K562 (cell line): Measurements from ENCODE around the gene CLIP2. TPM values are rescaled to one million over a fixed set of nuclear protein-coding genes. Genes with fewer than 3 reads are reported as not detected.

Source experiments
- ATAC-seq: fragments of 200-7000 bp; cut with Tn5 transposase; 3 replicates; pipeline ENCODE4 v1.9.1; 2020; ENCODE audit warnings: moderate library complexity
- BruUV-seq: library from RNA; stranded (reverse); fragments of 400-500 nt; replicated peaks from 2 replicates; lab custom pipeline; 2021; lab: Mats Ljungman, UMichigan
- CTCF ChIA-PET: fragments of 300-600 bp; formaldehyde crosslinking; extraction: SDS; loops from one replicate; lab custom pipeline; 2021; ENCODE audit warnings: low intra/inter-chr PET ratio; lab: Yijun Ruan, JAX
- POLR2A ChIA-PET: fragments of 300-600, 350-650 bp; sonication (Branson Sonifier 250); formaldehyde crosslinking; extraction: SDS; loops from one replicate; lab custom pipeline; 2021; ENCODE audit warnings: antibody characterized with exemption, inconsistent platforms; lab: Yijun Ruan, JAX
- DNase-seq, 4 experiments: peaks; one replicate each; pipeline versions ENCODE4 v3.0.0 to v3.0.0-alpha.2; 2011 to 2018; ENCODE audit warnings: low spot score in 3 of 4, mixed read lengths in 3 of 4; ENCODE audit errors: extremely low read depth in 1 of 4
- FAIRE-seq: peaks from 2 replicates; lab custom pipeline; 2011; peaks lifted over from hg19 to GRCh38; lab: Jason Lieb, UNC
- H2AFZ ChIP-seq: 2 replicates; pipeline ENCODE4 v1.6.0; 2011; ENCODE audit warnings: low read depth, low read length, control low read depth, inconsistent platforms
- H3K27ac ChIP-seq: fragments of 200-600 bp; 3 replicates; pipeline ENCODE4 v1.8.0; 2011; ENCODE audit warnings: low read depth, mild to moderate bottlenecking, control low read depth, inconsistent platforms, low read length, moderate library complexity, mixed read lengths; ENCODE audit errors: extremely low read depth
- H3K27me3 ChIP-seq, 2 experiments: fragments of 300-600 bp in 1 of 2; 2 replicates in 1 of 2; 3 replicates in 1 of 2; pipeline versions ENCODE4 v1.6.0 to v1.8.0; 2011; ENCODE audit warnings: inconsistent platforms in 2 of 2, low read length in 2 of 2, mild to moderate bottlenecking in 1 of 2, mixed read lengths in 1 of 2, moderate library complexity in 1 of 2; ENCODE audit not compliant: control insufficient read depth in 2 of 2, insufficient read depth in 2 of 2
- H3K36me3 ChIP-seq: fragments of 300-600 bp; 3 replicates; pipeline ENCODE4 v1.8.0; 2011; ENCODE audit warnings: mild to moderate bottlenecking, low read length, inconsistent platforms; ENCODE audit not compliant: control insufficient read depth, insufficient read depth
- H3K4me1 ChIP-seq, 2 experiments: fragments of 200-600 bp in 1 of 2; replicated peaks in 1 of 2; 2 replicates in 1 of 2; 3 replicates in 1 of 2; pipeline versions ENCODE4 v1.5.1 to v1.8.0; 2011; ENCODE audit warnings: inconsistent platforms in 2 of 2, low read length in 2 of 2, mild to moderate bottlenecking in 1 of 2, mixed read lengths in 1 of 2, moderate library complexity in 1 of 2; ENCODE audit not compliant: control insufficient read depth in 2 of 2, insufficient read depth in 2 of 2
- H3K4me2 ChIP-seq: 2 replicates; pipeline ENCODE4 v1.6.1; 2011; ENCODE audit warnings: low read length, control low read depth, inconsistent platforms, mixed read lengths; ENCODE audit not compliant: insufficient read depth
- H3K4me3 ChIP-seq: fragments of 200-600 bp; sonication (generic), shearing (Covaris generic); 2 replicates; pipeline ENCODE4 v1.5.1; 2016; ENCODE audit warnings: control low read depth, inconsistent platforms
- H3K79me2 ChIP-seq: fragments of 200-600 bp; 3 replicates; pipeline ENCODE4 v1.8.0; 2011; ENCODE audit warnings: low read length, inconsistent platforms; ENCODE audit not compliant: control insufficient read depth, insufficient read depth
- H3K9ac ChIP-seq, 2 experiments: 2 replicates each; pipeline versions ENCODE4 v1.6.0 to v1.6.1; 2011; ENCODE audit warnings: low read depth in 2 of 2, low read length in 2 of 2, control low read depth in 1 of 2, inconsistent platforms in 1 of 2, mild to moderate bottlenecking in 1 of 2, mixed read lengths in 1 of 2; ENCODE audit not compliant: insufficient read depth in 1 of 2
- H3K9me1 ChIP-seq: one replicate; pipeline ENCODE4 v1.6.0; 2011; ENCODE audit warnings: inconsistent platforms, mild to moderate bottlenecking, low read length, moderate library complexity; ENCODE audit not compliant: control insufficient read depth, insufficient read depth
- H3K9me3 ChIP-seq: replicated peaks from 2 replicates; pipeline ENCODE4 v1.5.1; 2011; ENCODE audit warnings: low read depth, low read length, inconsistent platforms; ENCODE audit not compliant: control insufficient read depth, insufficient read depth
- H4K20me1 ChIP-seq: replicated peaks from 2 replicates; pipeline ENCODE4 v1.6.1; 2011; ENCODE audit warnings: low read length, inconsistent platforms, mixed read lengths; ENCODE audit not compliant: control insufficient read depth, insufficient read depth
- HSF4 ChIP-seq: fragments of 250-450 bp; sonication (Bioruptor Pico); IDR thresholded peaks from 2 replicates; pipeline ENCODE4 v2.1.2; 2022; ENCODE audit warnings: mild to moderate bottlenecking, moderate library complexity, borderline replicate concordance
- KAT7 ChIP-seq: sonication (generic); formaldehyde crosslinking; IDR thresholded peaks from 2 replicates; pipeline ENCODE4 v1.8.0; 2022; ENCODE audit warnings: missing genetic modification reagents, mild to moderate bottlenecking, borderline replicate concordance
- MAFK ChIP-seq: IDR thresholded peaks from 2 replicates; pipeline ENCODE4 v1.6.1; 2011; ENCODE audit warnings: low read length, improper control_type of control experiment
- MLLT1 ChIP-seq, 2 experiments: fragments of 450-650 bp; IDR thresholded peaks; 2 replicates each; pipeline ENCODE4 v1.6.1; 2016
- POLR3A ChIP-seq: IDR thresholded peaks from 2 replicates; pipeline ENCODE4 v1.6.1; 2011; ENCODE audit warnings: borderline replicate concordance, mild to moderate bottlenecking, moderate library complexity; ENCODE audit not compliant: insufficient read length, insufficient read depth; ENCODE audit errors: extremely low read depth
- PREB ChIP-seq: sonication (generic); formaldehyde crosslinking; IDR thresholded peaks from 2 replicates; pipeline ENCODE4 v1.8.1; 2023; ENCODE audit warnings: mild to moderate bottlenecking, missing genetic modification reagents
- RNF2 ChIP-seq: sonication (generic); IDR thresholded peaks from 2 replicates; pipeline ENCODE4 v1.6.1; 2016
- RREB1 ChIP-seq: fragments of 250-450 bp; sonication (Bioruptor Pico); IDR thresholded peaks from 2 replicates; pipeline ENCODE4 v1.4.0; 2020
- SRSF3 ChIP-seq: fragments of 200-400 bp; formaldehyde crosslinking; IDR thresholded peaks from 2 replicates; pipeline ENCODE4 v1.6.1; 2016; ENCODE audit warnings: mild to moderate bottlenecking, low read length, moderate library complexity; ENCODE audit not compliant: insufficient read depth
- THRAP3 ChIP-seq: fragments of 450-650 bp; IDR thresholded peaks from 2 replicates; pipeline ENCODE4 v1.6.1; 2016; ENCODE audit warnings: mild to moderate bottlenecking, inconsistent platforms, borderline replicate concordance
- ZNF134 ChIP-seq: fragments of 250-450 bp; sonication (Bioruptor Pico); conservative IDR thresholded peaks from 2 replicates; pipeline ENCODE4 v1.4.0; 2020
- ZNF184 ChIP-seq: sonication (generic); formaldehyde crosslinking; IDR thresholded peaks from 2 replicates; pipeline ENCODE4 v1.5.0; 2020; ENCODE audit warnings: missing genetic modification reagents
- ZNF512 ChIP-seq: IDR thresholded peaks from 2 replicates; pipeline ENCODE4 v1.6.1; 2016; ENCODE audit warnings: missing genetic modification characterization, missing compliant biosample characterization
- WGBS: fragments of 100-300 bp; shearing (Covaris generic); methylation state at CpG from one replicate; pipeline ENCODE4 v1.1.6; 2016; ENCODE audit warnings: low coverage, mixed read lengths; ENCODE audit not compliant: insufficient coverage; ENCODE audit errors: missing lambda C conversion rate; 5-methylcytosine and 5-hydroxymethylcytosine counted together
- in situ Hi-C: fragments of 300-500 bp; cut with MboI; formaldehyde crosslinking; loops from 4 replicates; pipeline ENCODE4 v1.15.0; 2018; ENCODE audit warnings: inconsistent platforms, mixed read lengths
- intact Hi-C: fragments of 100-400 bp; cut with micrococcal nuclease; formaldehyde crosslinking; loops from 2 replicates; pipeline ENCODE4 v1.14.2; 2022
- polyA plus RNA-seq, 8 experiments: library from polyadenylated mRNA; depleted of rRNA in 4 of 8; stranded (reverse) in 5 of 8; unstranded in 3 of 8; fragments of >200 nt; fragmentation: Nextera tagmentation in 2 of 8; fragmentation: Illumina TruSeq in 1 of 8; extraction: Ambion mirVana in 2 of 8; extraction: Trizol in 1 of 8; gene quantifications; 2 replicates each; pipeline versions ENCODE4 v1.2.1 to v1.2.3, GENCODE V29; 2011 to 2014; ENCODE audit warnings: inconsistent platforms in 1 of 8, missing spikeins in 1 of 8
- total RNA-seq, 7 experiments: library from RNA; depleted of rRNA in 6 of 7; stranded (reverse); fragments of >200 nt in 6 of 7; fragmentation: Illumina TruSeq in 2 of 7; extraction: Trizol in 2 of 7; gene quantifications; 2 replicates each; pipeline versions ENCODE4 v1.2.1 to v1.2.3, GENCODE V29; 2011 to 2021; ENCODE audit warnings: low replicate concordance in 1 of 7

The CLIP2 gene
- total and polyA plus RNA-seq, 9 of the 15 experiments (the other 6 are each of a cell fraction or from before 2014, with no cell fraction given), result 0.07 to 5.4 (median 2.1) TPM

GRCh38 chr7:74373536-74373935 is 84.3 kb downstream of the CLIP2 start:
- CTCF ChIA-PET, result no interaction called here
- no peak for TF ChIP-seq KAT7 (CRISPR knock-in tag)
- TF ChIP-seq MAFK, result no peak
- no peak for TF ChIP-seq ZNF512 (tag)
- TF ChIP-seq THRAP3, result no peak
- TF ChIP-seq SRSF3, result no peak
- no peak for TF ChIP-seq RNF2
- TF ChIP-seq RREB1, result no peak
- TF ChIP-seq ZNF184, result no peak
- TF ChIP-seq HSF4 (CRISPR knock-in tag), result no peak
- no peak for TF ChIP-seq MLLT1 (IDR thresholded peaks at IDR 0.05)
- TF ChIP-seq POLR3A, result no peak
- TF ChIP-seq ZNF134 (CRISPR knock-in tag), result no peak
- no peak for TF ChIP-seq PREB (CRISPR knock-in tag)

More at GRCh38 chr7:74373536-74373935, 84.3 kb downstream of the CLIP2 start:
- WGBS, result 0% methylated on average over 3 of the region's 3 CpGs
- H3K9me1 ChIP-seq, result no peaks in the 10 kb centered on the region
- no peaks in the 10 kb centered on the region for H3K79me2 ChIP-seq
- in situ Hi-C loops (no loop called here), intact Hi-C loops (no loop called here)
- no peak overlapping the region for H3K9ac ChIP-seq
- H4K20me1 ChIP-seq, result 0 out of 2 replicates have a peak, but pooled peaks cover 4% of the 10 kb centered on the region
- POLR2A ChIA-PET, result interaction anchor here (1.1 kb wide), 1 partner anchor 16 kb away, joined by 3 read pairs; no protein-coding TSS in a partner anchor
- H3K27me3 ChIP-seq, result peaks cover 2 to 5% of the 10 kb centered on the region in 2 experiments; a peak in 2 of 5 replicates
- no peak overlapping the region for H3K27ac ChIP-seq
- peaks cover 0 to 30% of the 10 kb centered on the region in 2 experiments; a peak in 3 of 5 replicates for H3K4me1 ChIP-seq
- BruUV-seq, result no TSS peak
- no peak for ATAC-seq
- H3K36me3 ChIP-seq, result no peaks in the 10 kb centered on the region
- H3K9me3 ChIP-seq, result no peaks in the 10 kb centered on the region
- H2AFZ ChIP-seq, result no peak overlapping the region
- no peak for FAIRE-seq
- DNase-seq, result no peak
- H3K4me2 ChIP-seq, result no peak overlapping the region
- H3K4me3 ChIP-seq, result no peak overlapping the region
